Measurements from ENCODE around the gene C10orf67.
"Not testable (repeated sequence)": the region's sequence is repeated elsewhere in the genome, so short reads cannot be mapped to it uniquely, and the experiment has no call there.

C10orf67 gene

GRCh38 chr10:23368816-23369640 lies 24.4 kb upstream of the C10orf67 start:
- DNase-seq (ENCODE audit: low read depth), result peak; percentile 61
- H3K4me3 ChIP-seq (ENCODE audit: low read depth, low read length), result no peak overlapping the region

GRCh38 chr10:23367896-23368595 lies 23.4 kb upstream of the C10orf67 start:
- no peak overlapping the region for H3K4me3 ChIP-seq (ENCODE audit: low read depth, low read length)
- DNase-seq (ENCODE audit: low read depth), result no peak
- TF ChIP-seq CTCF (IDR thresholded peaks at IDR 0.05; ENCODE audit: low read depth, low read length, missing control alignments), result no peak

More at GRCh38 chr10:23368816-23369640, 24.4 kb upstream of the C10orf67 start:
- no peak for TF ChIP-seq CTCF (IDR thresholded peaks at IDR 0.05; ENCODE audit: low read depth, low read length, missing control alignments)

GRCh38 chr10:23365417-23366030 lies 20.9 kb upstream of the C10orf67 start:
- not testable (repeated sequence) for H3K4me3 ChIP-seq (ENCODE audit: low read depth, low read length)

GRCh38 chr10:23364378-23364777 lies 19.8 kb upstream of the C10orf67 start:
- no peak overlapping the region for H3K4me3 ChIP-seq (ENCODE audit: low read depth, low read length)
- no peak for TF ChIP-seq CTCF (IDR thresholded peaks at IDR 0.05; ENCODE audit: low read depth, low read length, missing control alignments)
- DNase-seq (ENCODE audit: low read depth), result no peak

More at GRCh38 chr10:23365417-23366030, 20.9 kb upstream of the C10orf67 start:
- peak; percentile 41 for DNase-seq (ENCODE audit: low read depth)

GRCh38 chr10:23363793-23364135 lies 19.2 kb upstream of the C10orf67 start:
- no peak for DNase-seq (ENCODE audit: low read depth)
- no peak for TF ChIP-seq CTCF (IDR thresholded peaks at IDR 0.05; ENCODE audit: low read depth, low read length, missing control alignments)
- no peak overlapping the region for H3K4me3 ChIP-seq (ENCODE audit: low read depth, low read length)

GRCh38 chr10:23362879-23363792 lies 18.5 kb upstream of the C10orf67 start:
- peak; percentile 41 for DNase-seq (ENCODE audit: low read depth)
- TF ChIP-seq CTCF (IDR thresholded peaks at IDR 0.05; ENCODE audit: low read depth, low read length, missing control alignments), result no peak
- H3K4me3 ChIP-seq (ENCODE audit: low read depth, low read length), result no peak overlapping the region
